Right atrium auricular region (tissue), 2 donors: Measurements from ENCODE around the gene EBF4. TPM values are rescaled to one million over a fixed set of nuclear protein-coding genes. Genes with fewer than 3 reads are reported as not detected.
A peak's percentile ranks its signal among the peaks of the same experiment; 100 is the strongest.

Experiments used
- DNase-seq: peaks from one replicate; pipeline ENCODE4 v3.0.0-alpha.2; 2019; ENCODE audit warnings: low spot score
- H3K27ac ChIP-seq, 2 donors: fragments of 200-600 bp; sonication (generic); 1 replicate in 1 of 2; 2 replicates in 1 of 2; pipeline ENCODE4 v1.5.1; 2016 to 2019
- H3K27me3 ChIP-seq, 2 donors: fragments of 200-600 bp; sonication (generic); one replicate each; pipeline versions ENCODE4 v1.5.1 to v1.6.0; 2017 to 2019
- H3K36me3 ChIP-seq: fragments of 200-600 bp; sonication (generic); one replicate; pipeline ENCODE4 v1.5.1; 2016
- H3K4me1 ChIP-seq, 2 donors: fragments of 200-600 bp; sonication (generic); one replicate each; pipeline versions ENCODE4 v1.5.1 to v1.6.0; 2017 to 2019
- H3K4me3 ChIP-seq, 2 donors: fragments of 200-600 bp; sonication (generic); 1 replicate in 1 of 2; 2 replicates in 1 of 2; pipeline ENCODE4 v1.5.1; 2017 to 2019; ENCODE audit warnings: mild to moderate bottlenecking in 1 of 2, moderate library complexity in 1 of 2
- H3K9me3 ChIP-seq, 2 donors: fragments of 200-600 bp; sonication (generic); one replicate each; pipeline ENCODE4 v1.5.1; 2019
- CTCF ChIP-seq, 2 donors: fragments of 200-600 bp; sonication (generic); IDR thresholded peaks; one replicate each; pipeline ENCODE4 v1.5.1; 2019; ENCODE audit warnings: antibody characterized with exemption in 2 of 2
- total RNA-seq, 2 donors: library from RNA; depleted of rRNA; stranded (reverse); fragments of >200 nt; gene quantifications; one replicate each; pipeline ENCODE4 v1.1.0, GENCODE V29; 2016

EBF4 gene
- total RNA-seq, 2 donors from 2014 or later = 2.5 to 8.5 TPM

GRCh38 chr20:2657241-2657640 is 35.3 kb upstream of the EBF4 start:
- DNase-seq = no peak
- Histone ChIP-seq H3K4me3 (no peak overlapping the region), H3K9me3 (no peaks in the 10 kb centered on the region), H3K4me1 (peaks cover 0 to 13% of the 10 kb centered on the region in 2 donors), H3K27ac (no peak overlapping the region), H3K27me3 (no peaks in the 10 kb centered on the region), H3K36me3 (peaks cover 80% of the 10 kb centered on the region)
- TF ChIP-seq CTCF (IDR thresholded peaks at IDR 0.05) = no peak

GRCh38 chr20:2657674-2658073 is 34.9 kb upstream of the EBF4 start:
- peaks cover 83% of the 10 kb centered on the region for H3K36me3 ChIP-seq
- H3K27ac ChIP-seq = no peak overlapping the region
- peaks cover 0 to 13% of the 10 kb centered on the region in 2 donors for H3K4me1 ChIP-seq
- no peak overlapping the region for H3K4me3 ChIP-seq
- no peaks in the 10 kb centered on the region for H3K27me3 ChIP-seq
- TF ChIP-seq CTCF (IDR thresholded peaks at IDR 0.05) = no peak
- H3K9me3 ChIP-seq = no peaks in the 10 kb centered on the region
- no peak for DNase-seq

DNA sequence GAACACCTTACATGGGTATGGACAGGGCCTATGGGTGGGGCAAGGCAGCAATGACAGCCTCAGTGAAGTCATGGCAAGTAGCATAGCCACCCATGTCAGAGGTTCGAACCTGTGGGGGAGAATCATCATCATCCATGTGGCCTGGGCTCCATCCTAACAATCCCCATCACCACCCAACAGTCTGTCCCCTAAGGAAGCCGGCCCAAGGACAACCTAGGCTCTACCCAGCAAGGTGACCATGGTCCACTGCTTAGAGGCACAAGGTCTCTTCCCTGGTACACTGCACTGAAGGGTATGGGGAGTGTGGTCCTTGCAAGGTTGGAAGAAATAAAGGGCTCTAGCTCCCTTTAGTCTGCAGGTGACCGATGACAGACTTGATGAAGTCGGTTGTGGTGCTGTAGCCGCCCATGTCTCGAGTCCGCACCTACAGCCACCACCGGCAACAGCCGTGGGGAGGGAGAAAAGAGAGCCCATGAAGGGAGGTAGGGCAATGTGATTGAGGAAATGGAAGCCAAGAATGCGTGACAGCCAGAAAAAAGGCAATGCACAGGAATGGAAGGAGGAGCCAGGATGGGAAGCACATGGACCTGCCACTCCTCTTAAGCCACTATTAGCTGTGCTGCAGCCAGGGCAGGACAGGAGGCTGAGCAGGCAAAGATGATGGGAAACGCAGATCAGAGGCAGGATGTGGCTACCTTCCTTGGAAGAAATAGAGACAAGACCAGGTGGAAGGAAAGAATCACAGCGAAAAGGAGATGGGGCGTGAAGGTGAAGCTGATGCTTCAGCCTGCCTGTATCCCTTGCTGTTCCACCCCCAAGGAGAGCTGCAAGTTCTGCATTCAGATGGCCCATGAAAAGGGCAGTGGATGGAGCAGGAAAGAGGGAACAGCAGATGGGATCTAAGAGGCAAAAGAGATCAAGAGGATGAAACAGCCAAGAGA is 33.9 kb upstream of the EBF4 start:
- H3K4me1 ChIP-seq = peaks cover 0 to 15% of the 10 kb centered on the region in 2 donors
- no peaks in the 10 kb centered on the region for H3K9me3 ChIP-seq
- no peak overlapping the region for H3K27ac ChIP-seq
- peaks cover 90% of the 10 kb centered on the region for H3K36me3 ChIP-seq
- DNase-seq = no peak
- H3K4me3 ChIP-seq = no peak overlapping the region
- no peaks in the 10 kb centered on the region for H3K27me3 ChIP-seq
- no peak for TF ChIP-seq CTCF (IDR thresholded peaks at IDR 0.05)

GRCh38 chr20:2659547-2659946 is 33.0 kb upstream of the EBF4 start:
- DNase-seq = no peak
- Histone ChIP-seq H3K4me3 (no peak overlapping the region), H3K27ac (no peak overlapping the region), H3K9me3 (no peaks in the 10 kb centered on the region), H3K4me1 (peaks cover 0 to 11% of the 10 kb centered on the region in 2 donors), H3K27me3 (no peaks in the 10 kb centered on the region), H3K36me3 (peaks cover 84% of the 10 kb centered on the region)
- TF ChIP-seq CTCF (IDR thresholded peaks at IDR 0.05) = no peak

GRCh38 chr20:2663364-2663886 is 29.2 kb upstream of the EBF4 start:
- Histone ChIP-seq H3K9me3 (no peaks in the 10 kb centered on the region), H3K27me3 (no peaks in the 10 kb centered on the region), H3K4me1 (peaks cover 0 to 14% of the 10 kb centered on the region in 2 donors), H3K27ac (peak overlapping the region; percentile 83 to 86), H3K4me3 (peak overlapping the region; percentile 71 to 89), H3K36me3 (peaks cover 45% of the 10 kb centered on the region)
- DNase-seq = no peak
- no peak for TF ChIP-seq CTCF (IDR thresholded peaks at IDR 0.05)
